GM19351 (cell line): Measurements from ENCODE around the gene CEP250.
"Not testable (repeated sequence)": the region's sequence is repeated elsewhere in the genome, so short reads cannot be mapped to it uniquely, and the experiment has no call there.

Experiments
- ATAC-seq: cut with Tn5 transposase; IDR thresholded peaks from one replicate; pipeline ENCODE4 v1.9.1; 2021; ENCODE audit warnings: mild to moderate bottlenecking, moderate library complexity; ENCODE audit not compliant: unreplicated experiment

Gene CEP250

DNA sequence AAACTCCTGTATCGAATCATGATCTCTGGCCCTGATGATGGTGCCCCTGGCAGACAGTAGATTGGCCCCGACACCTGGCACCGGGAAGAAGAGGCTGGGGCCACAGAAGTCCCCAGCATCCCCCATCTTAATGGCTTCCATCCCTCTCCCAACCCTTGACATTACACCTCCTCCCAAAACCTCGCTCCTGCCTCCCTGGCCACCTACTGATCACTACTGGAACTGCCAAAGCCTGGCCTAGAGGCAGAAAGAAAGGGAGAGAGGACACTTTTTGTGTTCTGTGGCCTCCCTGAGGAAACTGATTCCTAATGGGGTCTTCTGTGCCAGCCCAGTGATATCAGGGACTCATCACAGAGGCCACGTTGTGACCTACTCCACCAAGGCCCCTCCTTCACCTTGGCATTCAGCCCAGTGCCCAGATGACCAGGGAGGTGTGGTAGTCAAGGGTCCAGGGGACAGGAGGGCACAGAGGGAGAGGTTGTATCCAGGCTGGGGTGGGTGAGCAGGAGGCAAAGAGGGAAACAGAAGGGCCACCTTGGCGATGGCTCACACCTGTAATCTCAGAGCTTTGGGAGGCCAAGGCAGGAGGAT is 68.0 kb downstream of the CEP250 start:
- no peak for ATAC-seq

- no peak for ATAC-seq
Measured at GRCh38 chr20:35525639-35526038, 70.2 kb downstream of the CEP250 start.

DNA sequence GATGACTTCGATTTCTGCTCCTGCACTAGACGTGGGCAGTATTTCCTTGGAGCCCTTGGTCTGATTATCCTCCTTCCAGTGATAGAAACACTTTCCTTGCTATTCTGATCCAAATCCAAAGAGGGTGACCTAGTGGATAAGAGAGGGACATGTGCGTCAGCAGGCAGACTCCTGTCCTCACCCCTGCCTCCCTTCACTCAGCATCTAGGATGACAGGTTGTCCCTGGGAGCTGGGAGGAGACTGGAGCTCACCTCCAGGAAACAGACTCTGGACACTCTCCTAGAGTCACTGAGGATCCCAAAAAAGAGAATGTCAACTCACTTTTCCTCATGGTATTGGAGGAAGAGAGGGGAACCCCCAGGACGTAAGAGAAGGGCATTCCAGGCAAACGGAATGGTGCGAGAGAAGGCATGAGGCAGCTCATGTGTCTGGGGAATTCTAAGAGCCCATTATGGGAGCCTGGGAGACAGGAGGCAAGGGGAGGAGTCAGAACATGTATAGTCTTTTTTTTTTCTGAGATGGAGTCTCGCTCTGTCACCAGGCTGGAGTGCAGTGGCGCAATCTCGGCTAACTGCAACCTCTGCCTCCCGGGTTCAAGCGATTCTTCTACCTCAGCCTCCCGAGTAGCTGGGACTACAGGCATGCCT is 71.8 kb downstream of the CEP250 start:
- ATAC-seq = no peak

- ATAC-seq = no peak
Measured at GRCh38 chr20:35529552-35529951, 74.2 kb downstream of the CEP250 start, which contains the start of gene C20orf173. TSS of gene C20orf173 (minus strand) at chr20:35529652. CDS start at chr20:35529373, 279 bp downstream.

DNA sequence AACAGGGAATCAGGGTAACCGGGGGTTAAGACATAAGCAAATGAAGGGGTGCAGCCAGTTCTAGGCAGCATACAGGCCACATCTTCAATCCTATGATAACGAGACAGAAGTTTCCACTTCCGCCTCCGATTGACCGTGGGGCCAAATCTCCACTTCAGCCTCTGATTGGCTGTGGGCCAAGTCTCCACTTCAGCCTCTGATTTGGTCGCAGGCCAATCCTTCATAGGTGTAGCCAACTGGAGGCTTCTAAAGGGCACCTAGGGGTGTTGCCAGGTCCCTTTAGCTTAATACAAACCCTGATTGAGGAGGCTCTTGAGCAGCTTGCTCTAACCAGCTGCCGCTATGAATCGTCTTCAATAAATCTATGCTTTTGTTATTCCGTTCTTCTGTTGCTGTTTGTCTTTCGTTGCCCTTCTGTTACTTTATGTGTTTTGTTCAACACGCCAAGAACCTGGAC is 84.4 kb downstream of the CEP250 start:
- no peak for ATAC-seq

- no peak for ATAC-seq
Measured at GRCh38 chr20:35541118-35541782, 85.9 kb downstream of the CEP250 start.

DNA sequence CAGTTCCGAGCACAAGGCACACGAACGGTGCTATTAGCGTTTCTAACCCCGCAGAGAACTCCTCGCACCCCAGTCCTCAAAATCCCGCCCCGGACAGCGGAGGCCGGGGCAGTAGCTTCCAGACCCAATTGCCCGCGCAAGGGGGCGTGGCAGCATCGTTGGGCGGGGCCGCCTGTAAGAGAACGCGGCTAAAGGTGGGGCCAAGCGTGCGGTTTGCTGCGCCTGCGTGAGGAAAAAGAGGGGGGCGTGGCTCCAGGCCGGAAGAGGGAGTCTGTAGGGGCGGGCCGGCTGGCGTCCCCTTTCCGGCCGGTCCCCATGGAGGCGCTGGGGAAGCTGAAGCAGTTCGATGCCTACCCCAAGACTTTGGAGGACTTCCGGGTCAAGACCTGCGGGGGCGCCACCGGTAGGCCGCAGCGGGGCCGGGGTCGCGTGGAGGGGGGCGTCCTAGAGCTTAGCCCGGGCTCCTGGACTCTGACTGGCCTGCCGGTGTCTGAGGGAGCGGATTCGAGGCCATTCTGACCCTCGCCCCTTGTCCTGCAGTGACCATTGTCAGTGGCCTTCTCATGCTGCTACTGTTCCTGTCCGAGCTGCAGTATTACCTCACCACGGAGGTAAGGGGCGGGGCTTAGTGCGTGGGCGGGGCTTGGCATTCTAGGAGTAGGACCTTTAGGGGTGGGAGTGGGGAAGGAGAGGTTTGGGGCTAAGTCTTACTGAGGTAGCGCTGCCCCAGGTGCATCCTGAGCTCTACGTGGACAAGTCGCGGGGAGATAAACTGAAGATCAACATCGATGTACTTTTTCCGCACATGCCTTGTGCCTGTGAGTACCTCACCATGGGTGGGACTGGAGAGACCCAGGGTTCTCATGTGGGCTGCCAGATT is 86.6 kb downstream of the CEP250 start, which contains the start of gene ERGIC3:
Gene ERGIC3, plus strand, starts transcription at position 296 of the 880 bp plus-strand sequence. Its CDS starts 20 bp downstream, at position 316.
- peak; percentile 98 for ATAC-seq

GRCh38 chr20:35542990-35543389 is 87.6 kb downstream of the CEP250 start:
- ATAC-seq = no peak

DNA sequence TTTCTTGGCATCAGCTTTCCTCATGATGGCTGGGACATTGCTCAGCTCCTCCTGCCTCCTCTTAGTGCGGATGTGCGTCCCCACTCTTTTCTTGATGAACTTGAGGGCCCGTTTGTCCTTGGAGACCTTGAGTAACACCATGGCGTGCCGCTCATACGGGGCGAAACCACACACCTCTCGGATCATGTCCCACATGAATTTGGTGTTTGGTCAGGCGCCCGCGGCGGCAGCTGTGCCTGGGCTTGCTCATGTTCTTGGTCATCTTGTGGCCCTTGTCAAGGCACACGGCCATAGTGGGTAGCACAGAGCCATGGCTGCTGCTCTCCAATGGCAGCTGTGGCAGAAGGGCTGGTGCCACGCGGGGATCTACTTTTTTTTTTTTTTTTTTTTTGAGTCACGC is 89.0 kb downstream of the CEP250 start:
- ATAC-seq = no peak

- ATAC-seq = not testable (repeated sequence)
Measured at GRCh38 chr20:35544941-35545340, 89.5 kb downstream of the CEP250 start.

DNA sequence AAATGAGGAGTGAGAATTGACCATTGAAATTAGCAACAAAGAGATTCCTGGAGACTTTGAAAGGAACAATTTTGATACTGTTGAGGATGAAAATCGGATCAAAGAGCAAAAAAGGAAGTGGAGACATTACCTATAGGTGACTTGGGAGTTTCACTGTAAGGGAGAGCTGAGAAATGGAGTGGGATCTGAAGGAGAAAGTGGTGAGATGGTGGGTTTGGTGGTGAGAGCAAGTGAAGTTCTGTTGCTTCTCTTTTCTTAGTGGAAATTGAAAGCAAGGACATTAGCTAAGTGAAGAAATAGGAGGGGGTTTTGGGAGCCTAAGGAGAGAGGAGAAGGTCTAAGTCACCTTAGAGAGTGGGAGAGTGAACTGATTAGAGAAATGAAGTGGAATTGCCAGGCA is 90.7 kb downstream of the CEP250 start:
- no peak for ATAC-seq

DNA sequence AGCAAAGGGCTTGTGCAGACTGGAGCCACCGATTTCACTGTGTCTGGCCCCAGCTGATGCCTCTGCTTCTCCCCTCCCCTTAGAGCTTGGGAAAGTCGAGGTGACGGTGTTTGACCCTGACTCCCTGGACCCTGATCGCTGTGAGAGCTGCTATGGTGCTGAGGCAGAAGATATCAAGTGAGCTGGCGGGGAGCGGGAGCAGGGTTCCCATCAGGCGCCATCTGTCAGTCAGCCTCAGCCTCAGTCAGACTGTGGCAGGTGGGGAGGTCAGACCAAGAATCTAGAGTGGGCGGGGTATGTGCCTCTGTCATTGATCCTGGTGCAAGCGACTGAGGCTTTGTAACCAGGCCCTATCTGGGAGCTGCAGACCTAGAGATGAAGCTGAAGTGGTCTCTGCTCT is 91.9 kb downstream of the CEP250 start:
- ATAC-seq = no peak

GRCh38 chr20:35551503-35551902 is 96.1 kb downstream of the CEP250 start:
- ATAC-seq = no peak

DNA sequence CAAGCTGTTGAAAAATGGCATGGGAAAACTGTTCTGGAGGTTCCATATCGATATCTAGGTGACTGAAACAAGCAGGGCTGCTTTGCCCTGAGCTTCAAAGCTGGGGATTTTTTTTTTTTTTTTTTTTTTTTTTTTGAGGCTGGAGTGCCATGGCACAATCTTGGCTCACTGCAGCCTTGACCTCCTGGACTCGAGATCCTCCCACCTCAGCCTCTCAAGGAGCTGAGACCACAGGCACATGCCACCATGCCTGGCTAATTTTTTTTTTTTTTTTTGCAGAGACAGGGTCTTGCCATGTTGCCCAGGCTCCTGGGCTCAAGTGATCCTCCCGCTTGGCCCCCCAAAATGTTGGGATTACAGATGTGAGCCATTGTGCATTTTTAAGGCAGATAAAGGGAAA is 97.5 kb downstream of the CEP250 start:
- ATAC-seq = no peak

GRCh38 chr20:35555461-35555860 is 100.1 kb downstream of the CEP250 start:
- not testable (repeated sequence) for ATAC-seq

- ATAC-seq = no peak
Measured at GRCh38 chr20:35555951-35556645, 100.7 kb downstream of the CEP250 start.

GRCh38 chr20:35556871-35557270 is 101.5 kb downstream of the CEP250 start:
- ATAC-seq = no peak

GRCh38 chr20:35558451-35558850 is 103.1 kb downstream of the CEP250 start:
- ATAC-seq = no peak

DNA sequence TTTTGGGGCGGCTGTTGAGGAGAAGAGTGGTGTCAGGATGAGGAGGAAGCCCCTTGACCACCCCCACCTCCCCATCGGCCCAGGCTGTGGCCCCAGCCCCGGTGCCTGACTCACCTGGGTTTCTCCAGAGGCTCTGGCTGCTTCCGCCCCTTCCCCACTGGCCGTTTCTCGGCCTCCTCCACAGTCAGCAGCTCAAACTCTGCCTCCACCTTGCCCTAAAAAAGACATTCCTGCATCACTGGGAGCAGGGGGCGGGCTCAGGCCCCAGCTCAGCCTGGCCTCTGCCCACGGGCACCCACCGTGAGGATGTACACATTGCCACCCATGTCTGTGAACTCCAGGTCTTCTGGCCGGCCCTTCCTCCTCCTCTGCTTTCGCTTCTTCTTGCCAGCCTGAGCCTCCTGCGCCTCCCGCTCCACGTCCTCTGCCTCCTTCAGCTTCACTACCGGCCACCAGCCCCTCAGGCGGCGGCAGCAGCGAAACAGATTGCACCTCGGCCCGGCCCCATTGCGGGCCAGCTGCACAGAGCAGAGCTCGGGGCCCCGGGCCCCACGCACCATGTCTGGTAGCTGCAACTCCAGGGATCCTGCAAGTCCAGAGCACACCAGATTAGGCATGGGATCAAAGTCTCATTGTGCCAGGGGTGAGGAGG is 103.8 kb downstream of the CEP250 start:
- ATAC-seq = no peak

GRCh38 chr20:35560105-35560511 is 104.7 kb downstream of the CEP250 start:
- ATAC-seq = no peak
